HFF-Myc (cell line): ENCODE data around the gene EXOC3.

ENCODE experiments used
- DNase-seq: peaks from one replicate; pipeline ENCODE4 v3.0.0-alpha.2; 2011; ENCODE audit warnings: low read depth; ENCODE audit errors: extremely low read depth
- H3K4me3 ChIP-seq: replicated peaks from 2 replicates; pipeline ENCODE4 v1.5.1; 2011; ENCODE audit warnings: low read depth, mild to moderate bottlenecking, control low read depth, low read length
- CTCF ChIP-seq: IDR thresholded peaks from 2 replicates; pipeline ENCODE4 v1.5.1; 2012; ENCODE audit warnings: mild to moderate bottlenecking, low read depth, low read length, control low read depth; ENCODE audit errors: missing control alignments

Gene EXOC3

DNA sequence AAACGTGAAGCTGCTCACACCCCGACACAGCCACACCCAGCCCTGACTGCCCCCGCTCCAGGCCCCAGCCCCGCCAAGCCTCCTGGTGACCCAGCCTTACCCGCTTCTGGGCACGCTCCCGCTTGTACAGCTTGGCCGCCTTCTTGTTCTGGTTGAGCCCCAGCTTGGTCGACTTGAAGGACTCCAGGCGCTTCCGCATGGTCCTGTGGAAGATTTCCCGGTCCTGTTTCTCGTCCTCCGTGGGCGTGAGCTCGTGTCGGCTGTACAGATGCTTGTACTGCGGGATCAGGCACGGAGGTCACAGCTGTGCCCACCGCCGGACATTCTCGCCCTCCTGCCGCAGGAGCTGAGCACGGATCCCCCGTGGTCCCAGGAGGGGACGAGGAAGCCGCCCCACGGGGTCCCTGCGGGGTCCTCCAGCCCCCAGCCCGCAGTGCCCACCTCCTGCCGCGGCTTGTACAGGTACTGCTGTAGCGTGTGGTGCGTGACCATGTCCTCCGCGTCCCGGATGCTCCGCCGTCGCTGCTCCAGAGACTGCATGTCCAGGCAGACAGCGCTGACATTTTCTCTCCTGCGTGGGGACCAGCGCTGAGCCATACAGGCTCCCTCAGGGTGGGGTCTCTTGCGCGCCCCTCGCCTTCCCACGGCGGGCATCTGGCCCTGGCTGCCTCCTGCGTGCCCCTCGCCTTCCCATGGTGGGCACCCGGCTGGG lies 33.3 kb downstream of the EXOC3 start:
- TF ChIP-seq CTCF: no peak
- DNase-seq: no peak
- H3K4me3 ChIP-seq: no peak overlapping the region

DNA sequence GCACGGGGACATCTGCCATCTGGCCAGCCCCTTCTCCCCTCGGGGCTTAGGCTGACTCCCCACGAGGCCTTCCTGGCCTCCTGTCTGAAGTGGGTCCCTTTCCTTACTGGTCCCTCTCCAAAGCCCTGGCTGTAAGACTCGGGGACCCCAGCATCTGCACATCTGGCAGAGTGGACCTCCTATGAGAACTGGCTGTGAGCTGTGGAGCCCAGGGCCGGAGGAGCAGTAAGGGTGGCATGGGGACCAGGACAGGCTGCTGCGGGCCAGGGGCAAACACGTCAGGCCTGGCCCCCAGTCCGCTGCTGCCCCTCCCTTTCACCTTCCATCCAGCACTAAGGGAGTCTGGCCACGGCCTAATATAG lies 33.8 kb downstream of the EXOC3 start:
- no peak for TF ChIP-seq CTCF
- no peak overlapping the region for H3K4me3 ChIP-seq
- no peak for DNase-seq

- no peak for DNase-seq
- H3K4me3 ChIP-seq: no peak overlapping the region
- no peak for TF ChIP-seq CTCF
Observed at GRCh38 chr5:477247-477646, 34.3 kb downstream of the EXOC3 start.

- DNase-seq: no peak
- no peak for TF ChIP-seq CTCF
Observed at GRCh38 chr5:477871-478270, 34.9 kb downstream of the EXOC3 start.

GRCh38 chr5:478369-478981 lies 35.5 kb downstream of the EXOC3 start:
- no peak overlapping the region for H3K4me3 ChIP-seq
- no peak for TF ChIP-seq CTCF
- DNase-seq: no peak

More at GRCh38 chr5:477871-478270, 34.9 kb downstream of the EXOC3 start:
- H3K4me3 ChIP-seq: no peak overlapping the region

GRCh38 chr5:478982-479535 lies 36.1 kb downstream of the EXOC3 start:
- TF ChIP-seq CTCF: no peak
- no peak overlapping the region for H3K4me3 ChIP-seq
- DNase-seq: no peak
